ENCODE data around the gene RABL6.
"Not testable (repeated sequence)": the region's sequence is repeated elsewhere in the genome, so short reads cannot be mapped to it uniquely, and the experiment has no call there.

The RABL6 gene

GRCh38 chr9:136867480-136867879, 59.7 kb downstream of the RABL6 start:
- no peak overlapping the region for H3K4me3 ChIP-seq (replicated peaks in 1 of 2; ENCODE audit: low read depth in 2 of 2, low read length in 2 of 2)
- DNase-seq (ENCODE audit: low read depth in 2 of 2), result no peak
- TF ChIP-seq, protein P1, sequence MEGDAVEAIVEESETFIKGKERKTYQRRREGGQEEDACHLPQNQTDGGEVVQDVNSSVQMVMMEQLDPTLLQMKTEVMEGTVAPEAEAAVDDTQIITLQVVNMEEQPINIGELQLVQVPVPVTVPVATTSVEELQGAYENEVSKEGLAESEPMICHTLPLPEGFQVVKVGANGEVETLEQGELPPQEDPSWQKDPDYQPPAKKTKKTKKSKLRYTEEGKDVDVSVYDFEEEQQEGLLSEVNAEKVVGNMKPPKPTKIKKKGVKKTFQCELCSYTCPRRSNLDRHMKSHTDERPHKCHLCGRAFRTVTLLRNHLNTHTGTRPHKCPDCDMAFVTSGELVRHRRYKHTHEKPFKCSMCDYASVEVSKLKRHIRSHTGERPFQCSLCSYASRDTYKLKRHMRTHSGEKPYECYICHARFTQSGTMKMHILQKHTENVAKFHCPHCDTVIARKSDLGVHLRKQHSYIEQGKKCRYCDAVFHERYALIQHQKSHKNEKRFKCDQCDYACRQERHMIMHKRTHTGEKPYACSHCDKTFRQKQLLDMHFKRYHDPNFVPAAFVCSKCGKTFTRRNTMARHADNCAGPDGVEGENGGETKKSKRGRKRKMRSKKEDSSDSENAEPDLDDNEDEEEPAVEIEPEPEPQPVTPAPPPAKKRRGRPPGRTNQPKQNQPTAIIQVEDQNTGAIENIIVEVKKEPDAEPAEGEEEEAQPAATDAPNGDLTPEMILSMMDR (IDR thresholded peaks at IDR 0.05; ENCODE audit: low read depth, low read length), result no peak

- DNase-seq (ENCODE audit: low read depth in 2 of 2), result no peak
- H3K4me3 ChIP-seq (replicated peaks in 1 of 2; ENCODE audit: low read depth in 2 of 2, low read length in 2 of 2), result no peak overlapping the region
- TF ChIP-seq, protein P1 (IDR thresholded peaks at IDR 0.05; ENCODE audit: low read depth, low read length), result no peak
Measured at GRCh38 chr9:136867917-136868316, 60.2 kb downstream of the RABL6 start.

GRCh38 chr9:136868644-136869043, 60.9 kb downstream of the RABL6 start:
- no peak for DNase-seq (ENCODE audit: low read depth in 2 of 2)
- TF ChIP-seq, protein P1 (IDR thresholded peaks at IDR 0.05; ENCODE audit: low read depth, low read length), result no peak
- no peak overlapping the region for H3K4me3 ChIP-seq (replicated peaks in 1 of 2; ENCODE audit: low read depth in 2 of 2, low read length in 2 of 2)

GRCh38 chr9:136869611-136870010, 61.9 kb downstream of the RABL6 start:
- not testable (repeated sequence) for DNase-seq (ENCODE audit: low read depth in 2 of 2)

DNA sequence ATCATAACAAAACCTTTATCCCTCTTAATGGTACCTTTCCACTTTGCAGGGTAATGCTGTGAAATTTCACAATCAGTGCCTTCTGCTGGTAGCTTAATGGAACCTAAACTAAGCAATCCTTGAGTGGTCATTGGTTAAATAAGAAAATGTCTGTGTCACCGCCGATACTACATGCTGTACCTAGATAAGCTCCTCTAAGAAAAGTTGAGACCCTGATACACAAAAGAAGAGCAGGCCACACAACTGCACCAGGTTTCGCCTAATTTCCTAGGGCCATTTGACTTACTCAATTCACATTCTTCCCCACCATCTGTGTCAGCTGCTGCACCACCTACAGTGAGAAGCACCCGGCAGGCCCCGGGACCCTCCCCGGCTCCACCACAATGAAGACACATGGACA, 67.4 kb downstream of the RABL6 start:
- TF ChIP-seq, protein P1 (IDR thresholded peaks at IDR 0.05; ENCODE audit: low read depth, low read length), result no peak
- no peak overlapping the region for H3K4me3 ChIP-seq (replicated peaks in 1 of 2; ENCODE audit: low read depth in 2 of 2, low read length in 2 of 2)
- DNase-seq (ENCODE audit: low read depth in 2 of 2), result no peak

More at GRCh38 chr9:136869611-136870010, 61.9 kb downstream of the RABL6 start:
- not testable (repeated sequence) for H3K4me3 ChIP-seq (replicated peaks in 1 of 2; ENCODE audit: low read depth in 2 of 2, low read length in 2 of 2)

DNA sequence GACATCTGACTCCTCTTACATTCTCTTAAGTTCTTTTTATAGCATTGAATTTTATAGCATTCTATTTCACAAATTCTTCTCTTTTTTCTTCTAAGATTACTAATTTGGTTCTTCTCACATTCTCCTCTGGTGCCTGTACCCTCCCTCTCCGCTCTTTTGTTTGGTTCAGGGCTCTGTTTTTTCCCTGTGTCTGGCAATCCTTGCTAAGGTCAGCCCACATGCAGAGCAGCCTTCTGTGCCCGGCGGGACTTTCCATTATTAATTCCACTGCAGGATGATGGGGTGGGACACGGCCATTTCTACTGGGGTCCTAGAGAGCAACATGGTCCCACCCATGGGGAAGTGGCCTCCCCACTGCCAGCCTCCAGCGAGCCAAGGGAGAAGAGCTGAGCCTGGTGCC, 68.7 kb downstream of the RABL6 start:
- no peak for DNase-seq (ENCODE audit: low read depth in 2 of 2)
- no peak overlapping the region for H3K4me3 ChIP-seq (replicated peaks in 1 of 2; ENCODE audit: low read depth in 2 of 2, low read length in 2 of 2)
- TF ChIP-seq, protein P1 (IDR thresholded peaks at IDR 0.05; ENCODE audit: low read depth, low read length), result no peak

GRCh38 chr9:136880651-136881050, 72.9 kb downstream of the RABL6 start:
- no peak for DNase-seq (ENCODE audit: low read depth in 2 of 2)
- TF ChIP-seq, protein P1 (IDR thresholded peaks at IDR 0.05; ENCODE audit: low read depth, low read length), result no peak
- H3K4me3 ChIP-seq (replicated peaks in 1 of 2; ENCODE audit: low read depth in 2 of 2, low read length in 2 of 2), result no peak overlapping the region

All from cardiac fibroblast (primary cell).